ENCODE results near the gene ZFY.

DNA sequence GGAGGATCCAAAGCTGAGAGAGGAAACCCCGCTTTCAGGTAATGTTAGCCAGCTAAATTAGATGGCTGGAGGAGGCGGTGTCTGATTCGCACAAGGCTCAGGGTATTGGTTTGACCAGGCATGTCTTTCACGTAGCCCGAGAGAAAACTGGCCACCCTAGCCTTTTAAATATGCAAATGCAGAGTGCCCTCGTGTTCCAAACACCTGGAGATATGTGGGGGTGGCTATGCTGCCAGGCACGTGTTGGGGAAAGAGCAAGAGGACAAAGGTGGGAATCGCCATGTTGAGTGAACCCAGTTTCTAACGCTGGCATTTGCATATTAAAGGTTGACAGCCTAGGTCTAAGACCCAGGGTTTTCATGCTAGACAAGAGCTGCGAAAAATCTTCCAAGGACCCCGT is 84.4 kb downstream of the ZFY start:
- TF ChIP-seq, protein P1, sequence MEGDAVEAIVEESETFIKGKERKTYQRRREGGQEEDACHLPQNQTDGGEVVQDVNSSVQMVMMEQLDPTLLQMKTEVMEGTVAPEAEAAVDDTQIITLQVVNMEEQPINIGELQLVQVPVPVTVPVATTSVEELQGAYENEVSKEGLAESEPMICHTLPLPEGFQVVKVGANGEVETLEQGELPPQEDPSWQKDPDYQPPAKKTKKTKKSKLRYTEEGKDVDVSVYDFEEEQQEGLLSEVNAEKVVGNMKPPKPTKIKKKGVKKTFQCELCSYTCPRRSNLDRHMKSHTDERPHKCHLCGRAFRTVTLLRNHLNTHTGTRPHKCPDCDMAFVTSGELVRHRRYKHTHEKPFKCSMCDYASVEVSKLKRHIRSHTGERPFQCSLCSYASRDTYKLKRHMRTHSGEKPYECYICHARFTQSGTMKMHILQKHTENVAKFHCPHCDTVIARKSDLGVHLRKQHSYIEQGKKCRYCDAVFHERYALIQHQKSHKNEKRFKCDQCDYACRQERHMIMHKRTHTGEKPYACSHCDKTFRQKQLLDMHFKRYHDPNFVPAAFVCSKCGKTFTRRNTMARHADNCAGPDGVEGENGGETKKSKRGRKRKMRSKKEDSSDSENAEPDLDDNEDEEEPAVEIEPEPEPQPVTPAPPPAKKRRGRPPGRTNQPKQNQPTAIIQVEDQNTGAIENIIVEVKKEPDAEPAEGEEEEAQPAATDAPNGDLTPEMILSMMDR (IDR thresholded peaks at IDR 0.05): no peak
- TF ChIP-seq POLR2AphosphoS5 (IDR thresholded peaks at IDR 0.05) (no peak), POLR2A (IDR thresholded peaks at IDR 0.05) (no peak), EP300 (IDR thresholded peaks at IDR 0.05) (no peak)
